IPS DF 6.9 (cell line): Measurements from ENCODE around the gene HTR4.
A peak's percentile ranks its signal among the peaks of the same experiment; 100 is the strongest.
"Not testable (repeated sequence)": the region's sequence is repeated elsewhere in the genome, so short reads cannot be mapped to it uniquely, and the experiment has no call there.

ENCODE experiments used
- DNase-seq: peaks from one replicate; pipeline ENCODE4 v3.0.0-alpha.2; 2013; ENCODE audit warnings: low read depth, low spot score
- H3K27ac ChIP-seq: one replicate; pipeline ENCODE4 v1.5.1; 2013; ENCODE audit warnings: low read length, control low read depth
- H3K27me3 ChIP-seq: 2 replicates; pipeline ENCODE4 v1.6.1; 2013; ENCODE audit warnings: mild to moderate bottlenecking, low read length; ENCODE audit not compliant: control insufficient read depth, insufficient read depth
- H3K36me3 ChIP-seq: 2 replicates; pipeline ENCODE4 v1.6.1; 2013; ENCODE audit warnings: low read length; ENCODE audit not compliant: control insufficient read depth, insufficient read depth
- H3K4me1 ChIP-seq: 2 replicates; pipeline ENCODE4 v1.6.1; 2013; ENCODE audit warnings: low read length; ENCODE audit not compliant: control insufficient read depth, insufficient read depth
- H3K4me3 ChIP-seq: 2 replicates; pipeline ENCODE4 v1.5.1; 2013; ENCODE audit warnings: mild to moderate bottlenecking, low read length
- H3K9me3 ChIP-seq: 2 replicates; pipeline ENCODE4 v1.6.1; 2013; ENCODE audit warnings: low read length, inconsistent platforms; ENCODE audit not compliant: control insufficient read depth, insufficient read depth
- WGBS: extraction: QIAGEN DNeasy Blood & Tissue Kit; methylation state at CpG from one replicate; pipeline ENCODE4 v1.1.7; 2013; ENCODE audit warnings: mixed read lengths, missing lambda C conversion rate; ENCODE audit not compliant: insufficient read length, insufficient coverage; 5-methylcytosine and 5-hydroxymethylcytosine counted together

HTR4 gene

DNA sequence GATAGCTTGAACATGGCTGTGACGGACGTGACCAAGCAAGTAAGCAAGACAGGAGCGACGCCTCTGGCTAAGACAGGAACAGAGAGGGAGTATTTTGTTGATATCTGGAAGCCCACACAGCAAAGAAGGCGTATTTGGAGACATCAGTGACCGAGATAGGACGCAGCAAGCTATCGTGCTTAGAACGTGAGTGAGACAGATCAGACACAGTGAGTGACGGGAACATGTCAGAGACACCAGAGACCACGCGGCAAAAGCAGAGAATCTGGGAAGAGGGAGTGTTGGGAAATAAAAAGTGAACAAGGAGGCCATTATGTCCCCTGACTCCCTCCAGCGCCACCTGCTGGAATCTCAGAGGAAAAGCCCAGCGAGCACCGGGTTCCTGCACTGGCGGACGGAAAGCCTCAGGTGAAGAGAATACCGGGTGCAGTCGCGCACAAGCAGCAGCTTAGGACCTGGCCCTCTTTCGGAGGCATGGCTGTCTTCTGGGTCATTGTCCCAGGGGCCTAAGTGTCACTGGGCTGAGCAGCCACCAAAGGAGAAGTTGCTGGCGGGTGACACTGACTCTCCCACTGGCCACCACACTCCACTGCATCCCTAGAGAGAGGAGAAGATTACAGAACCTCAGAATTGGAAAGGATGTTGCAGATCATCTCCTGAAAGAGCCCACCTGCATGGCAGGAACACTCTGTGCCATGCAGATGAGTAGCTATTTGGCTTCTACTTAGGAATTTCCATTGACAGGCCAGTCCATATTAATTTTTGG is 171.4 kb downstream of the HTR4 start:
- Histone ChIP-seq H3K9me3 (no peaks in the 10 kb centered on the region), H3K27ac (no peak overlapping the region), H3K36me3 (no peaks in the 10 kb centered on the region), H3K4me3 (no peak overlapping the region), H3K4me1 (no peaks in the 10 kb centered on the region), H3K27me3 (peaks cover 3% of the 10 kb centered on the region; the same call in 1 of the 2 replicates)
- DNase-seq, result peak; percentile 61
- no CpG with 5 or more reads among the region's 22 CpGs for WGBS

DNA sequence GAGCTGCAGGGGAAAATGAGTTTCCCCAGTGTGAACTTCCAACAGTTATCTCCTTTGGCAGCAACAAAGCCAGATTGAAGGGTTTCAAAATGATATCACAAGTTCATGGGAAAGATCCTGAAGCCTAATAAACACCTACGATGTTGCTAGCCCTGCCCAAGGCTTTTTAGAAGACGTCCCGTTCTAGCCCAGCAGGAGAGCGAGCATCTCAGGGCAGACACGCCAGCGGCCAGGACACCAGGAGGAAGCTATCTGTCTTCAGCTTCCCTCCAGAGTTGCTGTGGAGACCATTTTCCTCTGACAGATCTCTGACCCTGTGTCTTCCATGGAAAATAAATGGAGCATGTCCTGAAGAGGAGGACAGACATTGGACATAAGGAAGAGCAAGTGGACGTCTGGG is 172.1 kb downstream of the HTR4 start:
- Histone ChIP-seq H3K36me3 (no peaks in the 10 kb centered on the region), H3K9me3 (no peaks in the 10 kb centered on the region), H3K4me3 (no peak overlapping the region), H3K27ac (no peak overlapping the region), H3K27me3 (peaks cover 3% of the 10 kb centered on the region; the same call in 1 of the 2 replicates), H3K4me1 (no peaks in the 10 kb centered on the region)
- no peak for DNase-seq
- no CpG with 5 or more reads among the region's 7 CpGs for WGBS

DNA sequence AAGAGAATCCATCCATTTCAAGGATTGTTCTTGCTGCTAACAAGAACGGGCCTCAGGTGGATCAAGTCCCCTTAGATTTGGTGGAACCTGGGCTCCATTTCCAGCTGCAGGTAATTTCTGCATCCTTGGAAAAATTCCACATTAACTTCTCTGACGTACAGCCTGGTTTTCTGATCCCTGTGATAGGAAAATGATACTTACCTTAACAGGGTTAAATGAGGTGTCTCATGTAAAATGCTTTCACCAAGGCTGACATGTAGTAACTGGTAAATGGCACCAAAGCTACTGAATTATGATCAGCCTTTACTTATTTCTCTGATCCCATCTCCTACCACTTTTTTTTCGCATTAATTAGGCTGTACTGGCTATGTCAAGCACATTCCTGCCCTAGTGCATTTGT is 176.9 kb downstream of the HTR4 start:
- Histone ChIP-seq H3K4me3 (no peak overlapping the region), H3K27ac (no peak overlapping the region), H3K36me3 (no peaks in the 10 kb centered on the region), H3K4me1 (no peaks in the 10 kb centered on the region), H3K9me3 (no peaks in the 10 kb centered on the region), H3K27me3 (no peaks in the 10 kb centered on the region)
- WGBS, result no CpG with 5 or more reads among the region's 3 CpGs
- no peak for DNase-seq

DNA sequence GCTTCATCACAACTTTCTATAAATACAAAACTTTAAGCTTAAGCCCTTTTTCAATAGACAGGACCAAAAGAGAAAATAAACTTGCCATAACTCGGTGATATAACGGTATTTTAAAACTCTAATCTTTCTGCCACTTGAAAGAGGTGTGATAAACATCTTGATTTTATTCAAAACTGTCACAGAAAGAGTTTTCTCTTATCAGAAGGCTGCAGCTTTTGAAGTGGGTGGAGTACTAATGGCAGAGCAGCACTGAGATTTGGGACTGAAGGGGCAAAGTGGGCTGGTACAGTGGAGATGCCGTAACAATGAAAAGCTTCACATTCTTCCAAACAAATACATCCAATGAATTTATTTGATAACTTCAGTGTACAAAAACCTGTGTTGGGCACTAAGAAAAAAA is 178.0 kb downstream of the HTR4 start:
- Histone ChIP-seq H3K36me3 (no peaks in the 10 kb centered on the region), H3K9me3 (no peaks in the 10 kb centered on the region), H3K27ac (no peak overlapping the region), H3K4me3 (no peak overlapping the region), H3K4me1 (no peaks in the 10 kb centered on the region), H3K27me3 (no peaks in the 10 kb centered on the region)
- DNase-seq, result no peak
- WGBS, result no CpG with 5 or more reads among the region's 3 CpGs

DNA sequence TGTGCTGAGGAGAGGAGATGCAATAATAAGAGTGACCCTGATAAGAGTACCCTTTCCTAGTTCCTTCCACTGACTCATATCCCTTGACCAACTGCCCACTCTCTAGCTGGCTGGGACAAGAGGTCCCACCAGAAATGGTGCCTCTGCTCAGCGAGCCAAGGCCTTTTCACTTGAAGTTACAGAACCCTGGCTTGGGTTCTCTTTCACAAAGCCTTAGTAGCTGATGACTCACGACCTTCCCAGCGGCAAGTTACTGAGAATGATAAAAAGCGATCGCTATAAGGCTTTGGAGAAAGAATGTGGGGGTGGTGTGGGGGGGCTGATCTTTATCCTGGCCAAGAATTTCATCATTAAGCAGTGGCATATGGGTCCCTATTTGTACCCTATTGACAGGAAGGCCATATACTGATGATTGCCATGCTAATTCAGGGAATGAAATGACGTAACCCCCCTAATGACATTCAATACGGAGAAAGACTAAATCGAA is 180.3 kb downstream of the HTR4 start:
- Histone ChIP-seq H3K27me3 (no peaks in the 10 kb centered on the region), H3K36me3 (no peaks in the 10 kb centered on the region), H3K27ac (no peak overlapping the region), H3K9me3 (no peaks in the 10 kb centered on the region), H3K4me1 (no peaks in the 10 kb centered on the region), H3K4me3 (no peak overlapping the region)
- DNase-seq, result no peak
- WGBS, result no CpG with 5 or more reads among the region's 8 CpGs

DNA sequence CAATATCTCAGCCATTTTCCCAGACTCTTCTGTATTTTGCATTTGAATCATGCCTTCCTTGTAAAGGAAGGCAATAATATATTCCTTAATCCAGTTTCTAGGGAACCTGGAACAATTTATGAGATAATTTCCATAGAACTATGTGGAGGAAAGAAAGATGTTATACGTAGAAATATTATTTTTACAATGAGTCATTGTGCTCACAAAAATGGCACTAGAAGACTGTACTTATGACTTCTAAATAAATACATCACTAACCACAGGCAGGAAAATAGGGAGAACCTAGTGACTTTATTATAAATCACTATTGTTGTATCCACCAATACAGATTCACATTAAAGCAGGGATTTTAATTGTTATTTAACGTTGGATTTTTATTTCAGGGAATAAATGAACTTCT is 182.9 kb downstream of the HTR4 start:
- Histone ChIP-seq H3K27me3 (no peaks in the 10 kb centered on the region), H3K27ac (no peak overlapping the region), H3K36me3 (no peaks in the 10 kb centered on the region), H3K9me3 (no peaks in the 10 kb centered on the region), H3K4me1 (no peaks in the 10 kb centered on the region), H3K4me3 (no peak overlapping the region)
- no peak for DNase-seq
- 100% methylated on average over 1 of the region's 2 CpGs for WGBS

DNA sequence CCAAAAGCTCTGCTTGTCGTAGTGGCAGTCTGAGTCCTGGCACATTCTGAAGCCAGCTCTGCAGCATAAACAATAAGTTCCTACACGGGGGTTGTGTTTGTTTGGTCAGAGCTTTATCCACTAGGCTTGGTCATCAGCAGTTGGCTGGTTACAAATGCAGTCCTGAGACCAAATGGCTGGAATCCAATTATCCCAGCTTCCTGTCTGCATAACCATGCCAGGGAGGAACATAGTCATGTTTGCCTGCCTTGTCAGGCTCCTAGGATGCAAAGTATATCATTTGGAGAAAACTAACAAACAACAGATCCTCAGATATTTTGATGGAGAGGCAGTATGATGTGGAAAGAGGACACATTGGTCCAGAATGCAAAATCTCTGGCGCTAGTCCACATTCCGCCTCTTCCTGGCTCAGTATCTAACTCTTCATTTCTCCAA is 184.8 kb downstream of the HTR4 start:
- H3K4me1 ChIP-seq, result no peaks in the 10 kb centered on the region
- H3K9me3 ChIP-seq, result no peaks in the 10 kb centered on the region
- no CpG with 5 or more reads among the region's 4 CpGs for WGBS

DNA sequence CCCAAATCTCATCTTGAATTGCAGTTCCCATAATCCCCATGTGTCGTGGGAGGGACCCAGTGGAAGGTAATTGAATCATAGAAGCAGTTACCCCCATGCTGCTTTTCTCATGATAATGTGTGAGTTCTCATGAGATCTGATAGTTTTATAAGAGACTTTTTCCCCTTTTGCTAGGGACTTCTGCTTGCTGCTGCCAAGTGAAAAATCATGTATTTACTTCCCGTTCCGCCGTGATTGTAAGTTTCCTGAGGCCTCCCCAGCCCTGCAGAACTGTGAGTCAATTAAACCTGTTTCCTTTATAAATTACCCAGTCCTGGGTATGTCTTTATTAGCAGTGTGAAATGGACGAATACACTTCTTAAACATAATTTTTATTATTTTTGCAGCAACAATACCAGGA is 185.6 kb downstream of the HTR4 start:
- not testable (repeated sequence) for H3K9me3 ChIP-seq, H3K4me3 ChIP-seq, DNase-seq, H3K27me3 ChIP-seq, H3K27ac ChIP-seq, H3K4me1 ChIP-seq, H3K36me3 ChIP-seq
- no CpG with 5 or more reads among the region's 5 CpGs for WGBS

More for the DNA sequence above, 184.8 kb downstream of the HTR4 start:
- H3K36me3 ChIP-seq, result no peaks in the 10 kb centered on the region
- H3K27me3 ChIP-seq, result no peaks in the 10 kb centered on the region
- no peak for DNase-seq
- H3K27ac ChIP-seq, result no peak overlapping the region
- no peak overlapping the region for H3K4me3 ChIP-seq

DNA sequence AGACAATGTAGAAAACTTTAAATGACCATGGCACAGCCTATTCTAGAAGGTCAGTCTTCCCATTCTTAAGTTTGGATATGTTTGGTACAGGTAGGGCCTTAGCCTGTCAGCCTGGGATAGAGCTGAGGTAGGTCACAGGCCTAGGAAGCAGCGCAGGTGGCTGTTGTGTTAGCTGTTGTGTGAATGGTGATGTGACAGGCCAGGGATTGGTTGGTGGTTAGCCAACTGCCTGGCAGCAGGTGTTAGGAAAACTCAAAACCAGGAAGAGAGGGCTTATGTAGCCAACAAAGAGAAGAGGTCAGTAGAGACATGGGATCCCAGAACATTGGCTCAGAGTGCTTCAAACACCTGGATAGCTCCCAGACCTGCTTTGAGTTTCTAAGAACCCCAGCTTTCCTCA is 186.4 kb downstream of the HTR4 start:
- Histone ChIP-seq H3K36me3 (no peaks in the 10 kb centered on the region), H3K27ac (no peak overlapping the region), H3K9me3 (no peaks in the 10 kb centered on the region), H3K27me3 (no peaks in the 10 kb centered on the region), H3K4me1 (no peaks in the 10 kb centered on the region), H3K4me3 (no peak overlapping the region)
- WGBS, result no CpG with 5 or more reads among the region's 1 CpG
- DNase-seq, result no peak

DNA sequence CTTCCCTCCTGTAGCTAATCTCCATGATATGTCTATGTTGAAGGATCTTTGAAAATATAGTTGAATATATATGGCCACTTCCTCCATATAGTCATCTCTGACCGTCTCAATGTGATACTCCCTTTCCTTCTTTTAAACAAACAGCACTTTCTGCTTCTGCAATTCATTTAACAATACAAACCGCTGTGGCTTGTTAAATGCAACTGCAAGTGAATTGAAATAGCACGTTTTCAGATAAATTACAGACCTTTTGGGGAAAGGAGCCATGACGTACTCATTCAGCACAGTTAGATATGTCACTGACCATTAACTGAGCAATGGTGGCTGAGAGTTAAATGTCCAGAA is 188.1 kb downstream of the HTR4 start:
- H3K4me1 ChIP-seq, result no peaks in the 10 kb centered on the region
- no peaks in the 10 kb centered on the region for H3K9me3 ChIP-seq
- H3K27ac ChIP-seq, result no peak overlapping the region
- DNase-seq, result no peak
- H3K27me3 ChIP-seq, result no peaks in the 10 kb centered on the region
- H3K4me3 ChIP-seq, result no peak overlapping the region
- no peaks in the 10 kb centered on the region for H3K36me3 ChIP-seq
- WGBS, result no CpG with 5 or more reads among the region's 4 CpGs
